HCT116 (cell line): ENCODE data around the gene GP1BB. TPM values are rescaled to one million over a fixed set of nuclear protein-coding genes. Genes with fewer than 3 reads are reported as not detected.

Experiments used
- ATAC-seq: fragments of 200-7000 bp; cut with Tn5 transposase; 2 replicates; pipeline ENCODE4 v1.9.1; 2020; ENCODE audit warnings: mild to moderate bottlenecking, moderate library complexity
- BruUV-seq: library from RNA; stranded (reverse); fragments of 400-500 nt; replicated peaks from 2 replicates; lab custom pipeline; 2021; lab: Mats Ljungman, UMichigan
- CTCF ChIA-PET: fragments of 300-600 bp; sonication (Branson Sonifier 250); formaldehyde crosslinking; loops from one replicate; lab custom pipeline; 2021; ENCODE audit warnings: antibody characterized with exemption; lab: Charles Lee
- POLR2A ChIA-PET: fragments of 300-600, 350-600 bp; sonication (Branson Sonifier 250); formaldehyde crosslinking; loops from one replicate; lab custom pipeline; 2021; ENCODE audit warnings: antibody characterized with exemption; lab: Charles Lee
- RAD21 ChIA-PET, 2 experiments: fragments of 300-600 bp; sonication (Branson Sonifier 250); formaldehyde crosslinking; loops; one replicate each; lab custom pipeline; 2023; ENCODE audit warnings: low total read pairs in 2 of 2; ENCODE audit not compliant: uncharacterized antibody in 2 of 2, unreplicated experiment in 2 of 2, low non-redundant PET in 1 of 2; lab: Charles Lee
- DNase-seq: peaks from one replicate; pipeline ENCODE4 v3.0.0-alpha.2; 2010; ENCODE audit warnings: low read depth, low spot score
- H2AFZ ChIP-seq: fragments of 200-600 bp; shearing (Covaris generic), sonication (generic); 2 replicates; pipeline ENCODE4 v1.6.1; 2017; ENCODE audit warnings: low read depth, mixed run types, mixed read lengths, antibody characterized with exemption, low read length; ENCODE audit not compliant: poor library complexity, severe bottlenecking
- H3K27ac ChIP-seq: 2 replicates; pipeline ENCODE4 v1.5.1; 2012; ENCODE audit warnings: low read depth, low read length
- H3K27me3 ChIP-seq: fragments of 200-600 bp; sonication (generic); 2 replicates; pipeline ENCODE4 v1.6.1; 2016; ENCODE audit warnings: mixed run types, low read length, mixed read lengths; ENCODE audit not compliant: insufficient read depth
- H3K36me3 ChIP-seq, 2 experiments: fragments of 200-500 bp in 1 of 2; fragments of 200-600 bp in 1 of 2; sonication (Bioruptor generic) in 1 of 2; sonication (generic) in 1 of 2; 2 replicates each; pipeline versions ENCODE4 v1.5.1 to v1.6.1; 2014 to 2016; ENCODE audit warnings: low read length in 2 of 2, inconsistent platforms in 1 of 2, mixed read lengths in 1 of 2, mixed run types in 1 of 2; ENCODE audit not compliant: insufficient read depth in 2 of 2, control insufficient read depth in 1 of 2
- H3K4me1 ChIP-seq, 2 experiments: fragments of 200-600 bp in 1 of 2; sonication (generic) in 1 of 2; 2 replicates each; pipeline versions ENCODE4 v1.5.1 to v1.6.1; 2012 to 2017; ENCODE audit warnings: low read length in 2 of 2, inconsistent platforms in 1 of 2, mild to moderate bottlenecking in 1 of 2, mixed read lengths in 1 of 2, mixed run types in 1 of 2, moderate library complexity in 1 of 2; ENCODE audit not compliant: insufficient read depth in 2 of 2, control insufficient read depth in 1 of 2
- H3K4me2 ChIP-seq: fragments of 200-600 bp; sonication (generic); 2 replicates; pipeline ENCODE4 v1.6.1; 2017; ENCODE audit warnings: mixed run types, low read length, mixed read lengths
- H3K4me3 ChIP-seq, 2 experiments: fragments of 200-600 bp in 1 of 2; sonication (generic) in 1 of 2; replicated peaks in 1 of 2; 2 replicates each; pipeline ENCODE4 v1.5.1; 2011 to 2016; ENCODE audit warnings: low read length in 2 of 2, control low read depth in 1 of 2, low read depth in 1 of 2, mild to moderate bottlenecking in 1 of 2, mixed read lengths in 1 of 2, mixed run types in 1 of 2
- H3K79me2 ChIP-seq: fragments of 200-600 bp; sonication (generic); 2 replicates; pipeline ENCODE4 v1.6.1; 2017; ENCODE audit warnings: mild to moderate bottlenecking, mixed run types, low read length, moderate library complexity, mixed read lengths; ENCODE audit not compliant: insufficient read depth
- H3K9ac ChIP-seq: fragments of 200-600 bp; sonication (generic); 2 replicates; pipeline ENCODE4 v1.6.1; 2016; ENCODE audit warnings: low read length, mixed read lengths
- H3K9me2 ChIP-seq: fragments of 200-600 bp; sonication (generic), shearing (Covaris generic); 2 replicates; pipeline ENCODE4 v1.6.1; 2017; ENCODE audit warnings: mixed run types, mild to moderate bottlenecking, moderate library complexity; ENCODE audit not compliant: insufficient read depth
- H3K9me3 ChIP-seq, 2 experiments: fragments of 200-500 bp in 1 of 2; fragments of 200-600 bp in 1 of 2; sonication (Bioruptor generic) in 1 of 2; sonication (generic) in 1 of 2; 2 replicates each; pipeline ENCODE4 v1.6.1; 2014 to 2017; ENCODE audit warnings: low read length in 2 of 2, mixed read lengths in 2 of 2, inconsistent platforms in 1 of 2, low read depth in 1 of 2, mild to moderate bottlenecking in 1 of 2, mixed run types in 1 of 2, moderate library complexity in 1 of 2; ENCODE audit not compliant: control insufficient read depth in 1 of 2, insufficient read depth in 1 of 2
- H4K20me1 ChIP-seq: fragments of 200-600 bp; sonication (generic), shearing (Covaris generic); 2 replicates; pipeline ENCODE4 v1.6.1; 2017; ENCODE audit warnings: mixed run types, mild to moderate bottlenecking, moderate library complexity; ENCODE audit not compliant: insufficient read depth
- CEBPB ChIP-seq: IDR thresholded peaks from 2 replicates; pipeline ENCODE4 v1.6.1; 2012; ENCODE audit warnings: low read depth
- EGR1 ChIP-seq: IDR thresholded peaks from 2 replicates; pipeline ENCODE4 v1.6.1; 2012; ENCODE audit warnings: low read depth
- ELF1 ChIP-seq: IDR thresholded peaks from 2 replicates; pipeline ENCODE4 v1.6.1; 2012; ENCODE audit warnings: low read depth, borderline replicate concordance
- SP1 ChIP-seq: IDR thresholded peaks from 2 replicates; pipeline ENCODE4 v1.6.1; 2012; ENCODE audit warnings: low read depth
- SRF ChIP-seq: IDR thresholded peaks from 2 replicates; pipeline ENCODE4 v1.6.1; 2012; ENCODE audit warnings: low read depth
- YY1 ChIP-seq: IDR thresholded peaks from 2 replicates; pipeline ENCODE4 v1.6.1; 2011; ENCODE audit warnings: low read length, low read depth, moderate library complexity, mild to moderate bottlenecking; ENCODE audit not compliant: insufficient replicate concordance; ENCODE audit errors: extremely low read depth
- ZNF274 ChIP-seq: fragments of 200-500 bp; sonication (Bioruptor generic); IDR thresholded peaks from 2 replicates; pipeline ENCODE4 v1.6.1; 2014; ENCODE audit warnings: mild to moderate bottlenecking, low read depth, low read length, inconsistent platforms
- intact Hi-C: fragments of 100-400 bp; cut with micrococcal nuclease; formaldehyde crosslinking; loops from 2 replicates; pipeline ENCODE4 v1.10.0; 2022
- total RNA-seq: library from RNA; stranded (reverse); gene quantifications from one replicate; pipeline ENCODE4 v1.2.1, GENCODE V29; 2021; ENCODE audit not compliant: unreplicated experiment
- TF ChIP-seq, protein P1 (sequence below): IDR thresholded peaks from 2 replicates; pipeline ENCODE4 v1.6.1; 2012; ENCODE audit warnings: low read depth
- TF ChIP-seq, protein P2 (sequence below): IDR thresholded peaks from 2 replicates; pipeline ENCODE4 v1.6.1; 2011; ENCODE audit warnings: mild to moderate bottlenecking, low read length, moderate library complexity; ENCODE audit not compliant: insufficient replicate concordance; ENCODE audit errors: extremely low read depth

Gene GP1BB
- total RNA-seq, 1 experiment from 2014 or later = 4.8 TPM

DNA sequence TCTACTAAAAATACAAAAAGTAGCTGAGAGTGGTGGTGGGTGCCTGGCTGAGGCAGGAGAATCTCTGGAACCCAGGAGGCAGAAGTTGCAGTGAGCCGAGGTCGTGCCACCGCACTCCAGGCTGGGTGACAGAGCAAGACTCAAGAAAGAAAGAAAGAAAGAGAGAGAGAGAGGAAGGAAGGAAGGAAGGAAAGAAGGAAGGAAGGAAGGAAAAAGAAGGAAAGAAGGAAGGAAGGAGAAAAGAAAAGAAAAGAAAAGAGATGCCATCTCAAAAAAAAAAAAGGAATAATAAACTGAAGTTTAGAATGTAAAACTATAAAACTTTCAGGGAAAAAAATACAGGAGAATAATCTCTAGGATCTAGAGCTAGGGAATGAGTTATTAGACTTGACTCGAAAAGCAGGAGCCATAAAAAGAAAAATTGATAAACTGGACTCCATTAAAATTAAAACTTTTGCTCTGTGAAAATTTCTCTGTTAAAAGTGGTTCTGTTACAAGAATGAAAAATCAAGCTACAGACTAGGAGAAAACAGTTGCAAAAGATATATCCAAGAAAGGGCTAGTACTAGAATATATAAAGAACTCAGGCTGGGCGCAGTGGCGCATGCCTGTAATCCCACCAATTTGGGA is 22.4 kb upstream of the GP1BB start:
- Histone ChIP-seq H3K9me2 (no peaks in the 10 kb centered on the region), H3K4me1 (peaks cover 0 to under 1% of the 10 kb centered on the region in 2 experiments; a peak in 1 of 4 replicates), H3K27me3 (no peaks in the 10 kb centered on the region), H3K9ac (no peak overlapping the region), H3K9me3 (no peaks in the 10 kb centered on the region), H3K4me3 (no peak overlapping the region), H3K27ac (no peak overlapping the region), H3K36me3 (no peaks in the 10 kb centered on the region), H2AFZ (no peak overlapping the region), H3K4me2 (no peak overlapping the region), H4K20me1 (no peaks in the 10 kb centered on the region), H3K79me2 (no peaks in the 10 kb centered on the region)
- no peak for ATAC-seq
- ChIA-PET POLR2A (no interaction called here), CTCF (no interaction called here), RAD21 (no interaction called here)
- no TSS peak for BruUV-seq
- TF ChIP-seq CEBPB = no peak
- intact Hi-C loops = no loop called here
- no peak for DNase-seq

DNA sequence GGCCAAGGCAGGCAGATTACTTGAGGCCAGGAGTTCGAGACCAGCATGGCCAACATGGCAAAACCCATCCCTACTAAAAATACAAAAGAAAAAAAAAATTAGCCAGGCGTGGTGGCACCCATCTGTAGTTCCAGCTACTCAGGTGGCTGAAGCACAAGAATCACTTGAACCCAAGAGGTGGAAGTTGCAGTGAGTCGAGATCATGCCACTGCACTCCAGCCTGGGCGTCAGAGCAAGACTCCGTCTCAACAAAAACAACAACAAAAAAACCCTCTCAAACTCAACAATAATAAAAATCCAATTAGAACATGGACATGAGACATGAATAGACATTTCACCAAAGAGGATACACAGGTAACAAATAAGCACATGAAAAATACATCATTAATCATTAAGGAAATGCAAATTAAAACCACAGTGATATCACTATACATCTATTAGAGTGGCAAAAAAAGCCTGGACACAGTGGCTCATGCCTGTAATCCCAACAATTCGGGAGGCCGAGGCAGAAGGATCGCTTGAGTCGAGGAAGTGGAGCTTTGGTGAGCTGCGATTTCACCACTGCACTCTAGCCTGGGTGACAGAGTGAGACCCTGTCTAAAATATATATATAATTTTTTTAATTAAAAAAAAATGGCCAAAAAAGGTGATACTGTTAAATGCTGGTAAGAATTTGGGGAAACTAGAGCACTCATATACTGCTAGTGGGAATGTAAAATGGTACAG is 21.8 kb upstream of the GP1BB start:
- POLR2A ChIA-PET = no interaction called here
- no TSS peak for BruUV-seq
- no peak for DNase-seq

More for the DNA sequence above, 21.8 kb upstream of the GP1BB start:
- Histone ChIP-seq H3K4me3 (no peak overlapping the region), H3K27me3 (no peaks in the 10 kb centered on the region), H3K9me2 (no peaks in the 10 kb centered on the region), H3K79me2 (no peaks in the 10 kb centered on the region), H3K36me3 (no peaks in the 10 kb centered on the region), H2AFZ (no peak overlapping the region), H3K4me2 (no peak overlapping the region), H3K27ac (no peak overlapping the region), H4K20me1 (no peaks in the 10 kb centered on the region), H3K9ac (no peak overlapping the region), H3K9me3 (no peaks in the 10 kb centered on the region), H3K4me1 (no peaks in the 10 kb centered on the region)
- intact Hi-C loops = no loop called here
- RAD21 ChIA-PET = no interaction called here
- ATAC-seq = no peak
- TF ChIP-seq, protein P1, sequence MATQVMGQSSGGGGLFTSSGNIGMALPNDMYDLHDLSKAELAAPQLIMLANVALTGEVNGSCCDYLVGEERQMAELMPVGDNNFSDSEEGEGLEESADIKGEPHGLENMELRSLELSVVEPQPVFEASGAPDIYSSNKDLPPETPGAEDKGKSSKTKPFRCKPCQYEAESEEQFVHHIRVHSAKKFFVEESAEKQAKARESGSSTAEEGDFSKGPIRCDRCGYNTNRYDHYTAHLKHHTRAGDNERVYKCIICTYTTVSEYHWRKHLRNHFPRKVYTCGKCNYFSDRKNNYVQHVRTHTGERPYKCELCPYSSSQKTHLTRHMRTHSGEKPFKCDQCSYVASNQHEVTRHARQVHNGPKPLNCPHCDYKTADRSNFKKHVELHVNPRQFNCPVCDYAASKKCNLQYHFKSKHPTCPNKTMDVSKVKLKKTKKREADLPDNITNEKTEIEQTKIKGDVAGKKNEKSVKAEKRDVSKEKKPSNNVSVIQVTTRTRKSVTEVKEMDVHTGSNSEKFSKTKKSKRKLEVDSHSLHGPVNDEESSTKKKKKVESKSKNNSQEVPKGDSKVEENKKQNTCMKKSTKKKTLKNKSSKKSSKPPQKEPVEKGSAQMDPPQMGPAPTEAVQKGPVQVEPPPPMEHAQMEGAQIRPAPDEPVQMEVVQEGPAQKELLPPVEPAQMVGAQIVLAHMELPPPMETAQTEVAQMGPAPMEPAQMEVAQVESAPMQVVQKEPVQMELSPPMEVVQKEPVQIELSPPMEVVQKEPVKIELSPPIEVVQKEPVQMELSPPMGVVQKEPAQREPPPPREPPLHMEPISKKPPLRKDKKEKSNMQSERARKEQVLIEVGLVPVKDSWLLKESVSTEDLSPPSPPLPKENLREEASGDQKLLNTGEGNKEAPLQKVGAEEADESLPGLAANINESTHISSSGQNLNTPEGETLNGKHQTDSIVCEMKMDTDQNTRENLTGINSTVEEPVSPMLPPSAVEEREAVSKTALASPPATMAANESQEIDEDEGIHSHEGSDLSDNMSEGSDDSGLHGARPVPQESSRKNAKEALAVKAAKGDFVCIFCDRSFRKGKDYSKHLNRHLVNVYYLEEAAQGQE = no peak
- TF ChIP-seq EGR1 (no peak), SRF (no peak), ZNF274 (no peak), SP1 (no peak), ELF1 (no peak), YY1 (no peak)
- TF ChIP-seq, protein P2, sequence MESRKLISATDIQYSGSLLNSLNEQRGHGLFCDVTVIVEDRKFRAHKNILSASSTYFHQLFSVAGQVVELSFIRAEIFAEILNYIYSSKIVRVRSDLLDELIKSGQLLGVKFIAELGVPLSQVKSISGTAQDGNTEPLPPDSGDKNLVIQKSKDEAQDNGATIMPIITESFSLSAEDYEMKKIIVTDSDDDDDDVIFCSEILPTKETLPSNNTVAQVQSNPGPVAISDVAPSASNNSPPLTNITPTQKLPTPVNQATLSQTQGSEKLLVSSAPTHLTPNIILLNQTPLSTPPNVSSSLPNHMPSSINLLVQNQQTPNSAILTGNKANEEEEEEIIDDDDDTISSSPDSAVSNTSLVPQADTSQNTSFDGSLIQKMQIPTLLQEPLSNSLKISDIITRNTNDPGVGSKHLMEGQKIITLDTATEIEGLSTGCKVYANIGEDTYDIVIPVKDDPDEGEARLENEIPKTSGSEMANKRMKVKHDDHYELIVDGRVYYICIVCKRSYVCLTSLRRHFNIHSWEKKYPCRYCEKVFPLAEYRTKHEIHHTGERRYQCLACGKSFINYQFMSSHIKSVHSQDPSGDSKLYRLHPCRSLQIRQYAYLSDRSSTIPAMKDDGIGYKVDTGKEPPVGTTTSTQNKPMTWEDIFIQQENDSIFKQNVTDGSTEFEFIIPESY = no peak
- CTCF ChIA-PET = no interaction called here
